Stimulated activated CD8-positive, alpha-beta memory T cell treated with anti-CD3 and anti-CD28 coated beads, Interleukin-4, amount 100 ng/mL, for 48 hours (primary cell): ENCODE measurements around the gene LNPK.
"Not testable (repeated sequence)": the region's sequence is repeated elsewhere in the genome, so short reads cannot be mapped to it uniquely, and the experiment has no call there.

Experiments
- DNase-seq: peaks from one replicate; pipeline ENCODE4 v3.0.0-alpha.2; 2020

Gene LNPK

DNA sequence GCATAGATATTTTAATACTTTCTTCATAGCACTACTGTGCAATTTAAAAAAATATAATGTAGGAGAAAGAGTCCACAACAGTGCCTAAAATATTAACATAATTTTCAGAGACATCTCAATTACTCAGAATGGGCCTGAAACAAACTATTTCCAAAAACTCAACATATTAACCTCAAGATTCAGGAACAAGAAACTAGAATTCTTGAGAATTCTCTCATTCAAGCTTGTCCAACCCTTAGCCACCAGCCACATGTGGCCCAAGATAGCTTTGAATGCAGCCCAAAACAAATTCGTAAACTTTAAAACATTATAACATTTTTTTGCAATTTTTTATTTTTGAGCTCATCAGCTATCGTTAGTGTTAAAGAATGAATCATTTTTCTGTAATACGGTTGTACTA, 35.2 kb downstream of the LNPK start:
- no peak for DNase-seq

- DNase-seq = no peak
These were observed 36.3 kb downstream of the LNPK start for GRCh38 chr2:175965773-175966172.

DNA sequence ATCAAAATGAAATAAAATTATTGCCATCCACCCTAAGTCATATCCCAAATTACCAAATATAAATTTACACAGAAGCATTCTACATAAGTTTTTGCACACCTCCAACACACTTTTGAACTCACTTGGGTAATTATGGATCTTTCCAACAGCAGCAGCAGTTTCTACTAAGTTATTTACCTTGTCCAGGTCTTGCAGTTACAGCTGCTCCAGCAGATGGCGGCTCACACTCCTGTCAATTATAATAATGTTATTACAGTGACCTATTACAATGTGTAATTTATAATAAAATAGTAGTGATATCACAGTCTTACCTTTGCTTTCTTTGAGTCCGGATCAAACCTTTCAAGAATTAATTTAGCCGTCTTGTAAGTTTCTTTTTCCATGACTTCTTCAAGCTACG, 37.9 kb downstream of the LNPK start:
- no peak for DNase-seq

DNA sequence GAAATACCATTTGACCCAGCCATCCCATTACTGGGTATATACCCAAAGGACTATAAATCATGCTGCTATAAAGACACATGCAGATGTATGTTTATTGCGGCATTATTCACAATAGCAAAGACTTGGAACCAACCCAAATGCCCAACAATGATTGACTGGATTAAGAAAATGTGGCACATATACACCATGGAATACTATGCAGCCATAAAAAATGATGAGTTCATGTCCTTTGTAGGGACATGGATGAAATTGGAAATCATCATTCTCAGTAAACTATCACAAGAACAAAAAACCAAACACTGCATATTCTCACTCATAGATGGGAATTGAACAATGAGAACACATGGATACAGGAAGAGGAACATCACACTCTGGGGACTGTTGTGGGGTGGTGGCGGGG, 38.9 kb downstream of the LNPK start:
- DNase-seq = not testable (repeated sequence)

DNA sequence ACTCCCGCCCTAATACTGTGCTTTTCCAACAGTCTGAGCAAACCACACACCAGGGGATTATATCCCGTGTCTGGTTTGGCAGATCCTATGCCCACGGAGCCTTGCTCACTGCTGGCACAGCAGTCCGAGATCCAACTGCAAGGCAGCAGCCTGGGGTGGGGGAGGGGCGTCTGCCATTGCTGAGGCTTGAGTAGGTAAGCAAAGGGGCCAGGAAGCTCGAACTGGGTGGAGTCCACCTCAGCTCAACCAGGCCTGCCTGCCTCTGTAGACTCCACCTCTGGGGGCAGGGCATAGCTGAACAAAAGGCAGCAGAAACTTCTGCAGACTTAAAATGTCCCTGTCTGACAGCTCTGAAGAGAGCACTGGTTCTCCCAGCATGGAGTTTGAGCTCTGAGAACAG, 44.2 kb downstream of the LNPK start:
- DNase-seq = no peak

DNA sequence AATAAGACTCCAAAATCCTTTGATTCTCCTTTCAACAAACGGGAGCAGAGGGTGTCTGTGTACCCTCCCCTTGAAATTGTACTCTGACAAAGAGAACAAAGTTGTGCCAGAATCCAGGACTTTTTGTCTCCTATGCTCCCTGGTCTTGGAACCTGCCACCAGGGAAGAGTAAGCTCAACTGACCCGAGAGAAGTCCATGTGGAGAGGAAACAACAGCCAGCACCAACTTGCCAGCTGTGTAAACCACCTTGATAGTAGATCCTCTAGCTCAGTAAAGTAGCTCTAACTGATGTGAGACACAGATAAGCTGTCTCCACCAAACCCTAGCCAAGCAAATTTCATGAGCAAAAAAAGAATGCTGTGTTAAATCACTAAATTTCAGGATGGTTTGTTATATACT, 46.9 kb downstream of the LNPK start:
- DNase-seq = no peak

DNA sequence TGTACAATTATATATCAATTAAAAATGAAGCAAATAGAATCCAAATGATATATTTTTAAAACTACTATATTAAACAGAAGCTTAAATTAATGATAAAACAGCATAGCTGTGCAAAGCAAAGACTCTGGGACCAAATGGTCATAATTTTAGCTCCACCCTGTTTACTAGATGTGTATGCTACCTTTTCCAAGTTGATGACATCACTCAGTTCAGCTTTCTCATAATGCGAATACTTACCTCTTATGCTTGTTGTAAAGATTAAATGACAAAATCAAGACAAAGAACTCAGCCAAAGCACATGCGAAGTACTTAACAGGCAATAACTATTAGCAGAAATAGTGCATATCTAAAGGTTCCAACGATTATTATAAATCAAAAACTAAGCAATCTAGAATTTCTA, 51.6 kb downstream of the LNPK start:
- no peak for DNase-seq

DNA sequence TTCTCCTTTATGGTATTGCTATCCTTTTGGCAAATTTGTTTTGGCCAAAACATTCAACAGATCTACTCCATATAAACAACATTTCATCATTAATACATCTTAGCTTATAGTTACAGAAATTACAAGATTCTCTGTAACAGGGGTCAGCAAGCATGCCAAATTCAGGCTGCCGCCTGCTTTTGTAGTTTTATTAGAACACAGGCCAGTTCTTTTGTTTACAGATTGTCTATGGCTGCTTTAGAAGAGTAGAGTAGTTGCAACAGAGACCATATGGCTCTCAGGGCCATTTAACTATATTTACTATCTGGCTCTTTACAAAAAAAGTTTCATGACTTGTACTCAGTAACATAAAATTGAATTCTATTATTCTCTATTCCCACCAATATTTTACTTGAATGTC, 53.9 kb downstream of the LNPK start:
- no peak for DNase-seq

GRCh38 chr2:175947073-175947472, 55.0 kb downstream of the LNPK start:
- DNase-seq = no peak

DNA sequence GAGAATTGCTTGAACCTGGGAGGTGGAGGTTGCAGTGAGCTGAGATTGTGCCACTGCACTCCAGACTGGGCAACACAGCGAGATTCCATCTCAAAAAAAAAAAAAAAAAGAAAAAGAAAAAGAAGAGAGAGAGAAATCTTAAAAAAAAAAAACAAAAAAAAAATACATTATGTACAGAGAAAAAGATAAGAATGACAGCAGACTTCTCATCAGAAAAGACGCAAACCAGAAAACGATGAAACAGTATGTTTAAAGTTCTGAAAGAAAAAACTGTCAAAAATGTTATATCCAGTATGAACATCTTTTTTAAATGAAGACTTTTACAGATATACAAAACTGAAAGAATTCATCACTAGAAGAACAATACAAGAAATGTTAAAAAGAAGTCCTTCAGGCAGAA, 60.4 kb downstream of the LNPK start:
- DNase-seq = no peak

DNA sequence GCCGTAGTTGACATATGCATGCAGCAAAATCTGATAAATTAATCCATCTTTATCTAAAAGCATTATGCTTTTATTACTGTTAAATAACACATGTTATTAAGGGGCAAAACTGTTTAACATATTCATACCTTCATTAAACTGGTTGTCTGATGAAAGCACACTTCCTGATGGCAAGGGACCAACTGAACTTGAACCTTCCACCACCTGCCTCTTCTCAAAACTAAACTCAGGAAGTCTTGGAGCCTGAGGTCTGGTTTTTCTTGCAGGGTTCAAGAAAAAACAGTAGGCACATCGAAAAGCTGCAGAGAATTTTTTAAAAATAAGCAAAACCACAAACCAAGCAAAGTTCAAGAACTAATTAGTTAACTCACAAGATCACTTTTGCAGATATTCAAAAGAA, 64.9 kb downstream of the LNPK start:
- no peak for DNase-seq

- no peak for DNase-seq
These were observed 66.5 kb downstream of the LNPK start for GRCh38 chr2:175935289-175936181.

DNA sequence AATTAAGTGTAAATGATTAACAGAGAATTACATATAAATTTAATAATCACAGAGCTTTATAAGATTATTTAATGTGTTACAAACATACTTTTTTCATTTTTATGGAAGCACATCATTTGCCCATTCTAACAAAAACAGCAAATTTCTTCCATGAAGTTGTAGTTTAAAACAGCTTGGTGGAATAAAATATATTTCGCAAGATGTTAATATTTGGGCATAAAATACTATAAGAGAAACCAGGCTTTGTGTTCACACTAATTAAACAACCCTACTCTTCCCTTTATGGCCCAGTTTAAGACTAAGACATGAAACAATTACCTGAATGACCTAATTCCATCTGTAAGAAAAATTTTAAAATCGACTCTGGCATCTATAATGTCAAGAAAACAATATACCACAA, 69.4 kb downstream of the LNPK start:
- DNase-seq = no peak

DNA sequence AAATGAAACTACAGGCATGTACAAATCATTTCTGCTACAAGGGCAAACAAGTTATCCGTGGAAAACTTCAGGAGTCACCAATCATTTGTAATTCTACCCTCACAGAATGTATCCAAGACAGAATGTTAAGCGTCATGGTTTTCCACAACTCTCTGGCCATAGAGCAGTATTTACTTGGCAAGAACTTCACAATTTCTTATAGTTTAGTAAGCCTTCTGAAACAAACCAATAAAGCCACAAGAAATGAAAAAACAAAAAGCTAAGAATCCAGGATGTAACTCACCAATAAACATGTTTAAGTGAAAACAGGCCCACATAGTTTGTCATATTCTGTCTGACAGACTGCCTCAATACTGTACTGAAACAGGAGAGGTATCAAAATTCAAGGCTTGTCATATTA, 70.3 kb downstream of the LNPK start:
- no peak for DNase-seq

DNA sequence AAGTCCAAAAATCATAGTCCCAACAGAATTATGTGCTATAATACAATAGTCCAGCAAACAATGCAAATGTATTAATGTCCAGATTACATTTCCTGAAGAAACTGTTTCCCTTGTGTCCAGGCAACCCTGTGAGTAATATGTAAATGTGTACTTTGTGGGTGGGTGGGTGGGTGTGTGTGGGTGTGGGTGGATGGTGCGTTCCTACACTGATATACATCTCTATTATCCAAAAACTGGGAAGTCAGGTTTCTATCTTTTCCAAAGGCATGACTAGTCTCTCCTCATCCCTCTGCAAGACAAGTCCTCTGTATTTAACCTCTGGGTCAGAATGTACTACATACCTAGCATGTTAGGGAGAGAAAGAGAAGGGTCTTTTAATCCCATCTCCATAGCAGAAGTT, 71.6 kb downstream of the LNPK start:
- DNase-seq = no peak

- no peak for DNase-seq
These were observed 72.2 kb downstream of the LNPK start for GRCh38 chr2:175929850-175930249.

- no peak for DNase-seq
These were observed 75.8 kb downstream of the LNPK start for GRCh38 chr2:175926272-175926671.

DNA sequence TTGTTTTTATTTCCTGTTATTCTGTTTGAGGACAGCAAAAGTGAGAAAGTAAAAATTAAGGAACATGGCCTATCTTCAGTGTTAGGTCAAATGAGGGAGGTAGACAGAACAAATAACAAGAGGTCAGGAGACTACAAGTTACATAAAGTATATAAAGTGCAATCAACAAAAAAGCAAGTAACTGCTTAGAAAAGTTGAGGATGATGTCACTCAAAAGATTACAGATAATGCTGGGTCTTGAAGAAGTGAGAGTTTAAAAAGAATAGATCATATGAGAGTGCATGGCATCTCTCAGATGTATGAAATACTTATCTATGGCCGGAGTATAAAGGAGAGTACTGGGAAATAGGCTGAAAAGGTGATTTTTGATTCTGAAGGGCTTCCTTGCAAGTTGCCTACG, 79.9 kb downstream of the LNPK start:
- DNase-seq = no peak

GRCh38 chr2:175918935-175919334, 83.1 kb downstream of the LNPK start:
- no peak for DNase-seq

DNA sequence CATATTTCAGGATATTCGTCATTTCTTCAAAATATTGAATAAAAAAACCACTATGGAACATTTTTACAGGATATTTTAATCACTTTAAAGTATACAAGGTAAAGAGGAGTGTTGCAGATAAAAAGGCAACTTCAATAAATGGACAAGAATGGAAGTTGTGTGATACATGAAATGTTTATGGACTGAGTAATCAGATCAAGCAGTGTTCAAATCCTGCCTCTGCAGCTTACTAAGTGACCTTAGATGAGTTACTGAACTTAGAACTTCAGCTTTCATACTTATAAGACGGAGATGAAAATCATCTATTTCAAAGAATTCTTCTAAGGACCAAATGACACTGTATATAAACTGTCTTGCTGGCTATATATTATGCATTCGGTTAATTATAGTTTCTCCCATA, 87.2 kb downstream of the LNPK start:
- no peak for DNase-seq

DNA sequence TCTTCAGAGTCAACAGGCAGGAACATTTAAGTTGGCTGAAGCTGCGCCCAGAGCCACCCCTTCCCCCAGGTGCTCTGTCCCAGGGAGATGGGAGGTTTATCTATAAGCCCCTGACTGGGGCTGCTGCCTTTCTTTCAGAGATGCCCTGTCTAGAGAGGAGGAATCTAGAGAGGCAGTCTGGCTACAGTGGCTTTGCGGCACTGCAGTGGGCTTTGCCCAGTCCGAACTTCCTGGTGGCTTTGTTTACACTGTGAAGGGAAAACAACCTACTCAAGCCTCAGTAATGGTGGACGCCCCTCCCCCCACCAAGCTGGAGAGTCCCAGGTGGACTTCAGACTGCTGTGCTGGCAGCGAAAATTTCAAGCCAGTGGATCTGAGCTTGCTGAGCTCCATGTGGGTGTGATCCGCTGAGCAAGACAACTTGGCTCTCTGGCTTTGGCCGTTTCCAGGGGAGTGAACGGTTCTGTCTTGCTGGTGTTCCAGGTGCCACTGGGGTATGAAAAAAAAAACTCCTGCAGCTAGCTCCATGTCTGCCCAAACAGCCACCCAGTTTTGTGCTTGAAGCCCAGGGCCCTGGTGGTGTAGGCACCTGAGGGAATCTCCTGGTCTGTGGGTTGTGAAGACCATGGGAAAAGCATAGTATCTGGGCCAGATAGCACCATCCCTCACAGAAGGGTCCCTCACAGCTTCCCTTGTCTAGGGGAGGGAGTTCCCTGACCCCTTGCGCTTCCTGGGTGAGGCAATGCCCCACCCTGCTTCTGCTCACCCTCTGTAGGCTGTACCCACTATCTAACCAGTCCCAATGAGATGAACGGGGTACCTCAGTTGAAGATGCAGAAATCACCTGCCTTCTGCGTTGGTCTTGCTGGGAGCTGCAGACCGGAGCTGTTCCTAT, 88.0 kb downstream of the LNPK start:
- not testable (repeated sequence) for DNase-seq

DNA sequence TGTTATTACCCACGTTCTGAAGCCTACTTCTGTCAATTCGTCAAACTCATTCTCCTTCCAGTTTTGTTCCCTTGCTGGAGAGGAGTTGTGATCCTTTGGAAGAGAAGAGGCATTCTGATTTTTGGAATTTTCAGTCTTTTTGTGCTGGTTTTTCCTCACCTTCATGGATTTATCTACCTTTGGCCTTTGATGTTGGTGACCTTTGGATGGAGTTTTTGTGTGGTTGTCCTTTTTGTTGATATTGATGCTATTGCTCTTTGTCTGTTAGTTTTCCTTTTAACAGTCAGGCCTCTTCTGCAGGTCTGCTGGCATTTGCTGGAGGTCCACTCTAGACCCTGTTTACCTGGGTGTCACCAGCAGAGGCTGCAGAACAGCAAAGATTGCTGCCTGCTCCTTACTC, 88.8 kb downstream of the LNPK start:
- not testable (repeated sequence) for DNase-seq

DNA sequence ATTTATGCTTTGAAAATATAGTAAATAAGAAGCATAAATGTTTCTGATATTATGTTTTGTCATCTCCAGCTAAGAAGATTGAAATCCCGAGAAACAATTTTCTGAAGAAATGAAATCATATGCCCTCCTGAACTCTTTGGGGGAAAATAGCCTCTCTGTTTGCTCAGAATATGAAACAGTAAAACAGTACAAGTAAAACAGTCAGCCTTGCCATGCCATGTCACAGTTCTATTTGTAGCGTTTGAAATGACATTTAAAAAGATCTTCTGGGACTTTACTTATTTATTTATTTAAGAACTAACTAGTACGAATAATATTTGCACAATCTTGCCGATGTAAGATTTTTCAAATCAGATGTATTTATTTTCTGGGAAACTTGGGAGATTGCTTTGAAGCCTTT, 98.0 kb downstream of the LNPK start:
- no peak for DNase-seq

- DNase-seq = no peak
These were observed 98.6 kb downstream of the LNPK start for GRCh38 chr2:175903384-175903936.
